HEK293T (cell line): Measurements from ENCODE around the gene IL22RA1.

Source experiments
- BHLHE40 ChIP-seq: fragments of 450-650 bp; IDR thresholded peaks from 2 replicates; pipeline ENCODE4 v1.6.1; 2016; ENCODE audit warnings: mild to moderate bottlenecking, moderate library complexity, borderline replicate concordance
- FOXA1 ChIP-seq: fragments of 450-650 bp; IDR thresholded peaks from 2 replicates; pipeline ENCODE4 v1.6.1; 2016; ENCODE audit warnings: mild to moderate bottlenecking
- FOXK2 ChIP-seq: fragments of 450-650 bp; IDR thresholded peaks from 2 replicates; pipeline ENCODE4 v1.6.1; 2016; ENCODE audit warnings: mild to moderate bottlenecking
- HDGF ChIP-seq: fragments of 450-650 bp; IDR thresholded peaks from 2 replicates; pipeline ENCODE4 v1.6.1; 2017; ENCODE audit warnings: antibody characterized with exemption, borderline replicate concordance
- L3MBTL2 ChIP-seq: fragments of 450-650 bp; conservative IDR thresholded peaks from 2 replicates; pipeline ENCODE4 v1.6.1; 2016; ENCODE audit warnings: mild to moderate bottlenecking
- NFRKB ChIP-seq: fragments of 450-650 bp; IDR thresholded peaks from 2 replicates; pipeline ENCODE4 v1.6.1; 2016; ENCODE audit warnings: mild to moderate bottlenecking, moderate library complexity
- SP1 ChIP-seq: fragments of 450-650 bp; IDR thresholded peaks from 2 replicates; pipeline ENCODE4 v1.6.1; 2017
- SUZ12 ChIP-seq: fragments of 450-650 bp; IDR thresholded peaks from 2 replicates; pipeline ENCODE4 v1.6.1; 2016; ENCODE audit warnings: mild to moderate bottlenecking

- TF ChIP-seq L3MBTL2 (no peak), SP1 (no peak), FOXK2 (no peak), HDGF (no peak), BHLHE40 (no peak), SUZ12 (no peak), FOXA1 (no peak), NFRKB (no peak)
These were observed 26.3 kb upstream of the IL22RA1 start for GRCh38 chr1:24169286-24169685.
